Activated CD4-positive, alpha-beta T cell treated with anti-CD3 and anti-CD28 coated beads, Interleukin-2, amount 50 U/mL, for 24 hours (primary cell): ENCODE measurements around the gene SLC4A9.
"Not testable (repeated sequence)": the region's sequence is repeated elsewhere in the genome, so short reads cannot be mapped to it uniquely, and the experiment has no call there.

Source experiments
- DNase-seq, 2 donors: peaks; one replicate each; pipeline ENCODE4 v3.0.0-alpha.2; 2020; ENCODE audit warnings: low read depth in 1 of 2, low spot score in 1 of 2

SLC4A9 gene

GRCh38 chr5:140338908-140339307 lies 21.1 kb upstream of the SLC4A9 start:
- no peak for DNase-seq

DNA sequence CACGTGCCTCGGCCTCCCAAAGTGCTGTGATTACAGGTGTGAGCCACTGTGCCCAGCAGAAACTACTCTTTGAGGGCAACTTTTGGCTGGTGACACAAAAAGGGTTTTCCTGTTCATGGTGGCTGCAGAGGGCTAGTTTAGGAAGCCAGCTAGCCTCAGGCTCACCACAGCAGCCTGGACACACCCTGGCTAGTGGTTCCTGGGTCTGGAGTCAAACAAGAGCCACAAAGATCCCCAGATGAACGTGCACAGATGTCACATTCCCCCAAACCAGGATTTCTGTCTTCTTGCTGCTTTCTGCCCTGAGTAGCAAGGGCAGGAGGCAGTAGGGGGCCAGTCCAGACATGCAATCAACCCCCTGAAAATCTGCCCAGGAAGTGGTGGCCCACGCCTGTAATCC lies 20.4 kb upstream of the SLC4A9 start:
- DNase-seq: no peak

DNA sequence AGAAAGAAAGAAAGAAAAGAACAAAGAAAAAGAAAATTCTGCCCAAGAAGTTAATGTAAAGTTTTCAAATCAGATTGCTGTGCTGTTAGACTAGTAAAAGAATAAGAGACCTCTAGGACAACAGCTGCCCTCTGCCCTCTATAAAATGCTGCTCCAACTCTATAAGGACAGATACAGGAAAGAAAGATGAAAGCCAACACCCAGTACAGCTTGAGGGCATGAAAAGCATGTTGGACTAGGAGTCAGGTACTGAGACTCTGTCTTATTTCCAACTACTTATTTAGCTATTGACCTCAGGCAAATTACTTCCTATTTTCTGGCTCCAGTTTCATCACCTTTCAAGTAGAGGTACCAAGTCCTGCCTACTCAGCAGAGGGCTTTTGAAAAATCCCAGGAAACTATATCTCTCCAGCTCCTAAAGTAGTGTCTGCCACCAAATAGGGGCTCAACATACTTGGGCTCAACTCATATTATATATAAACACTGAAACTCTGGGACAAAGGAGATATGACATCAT lies 19.3 kb upstream of the SLC4A9 start:
- no peak for DNase-seq

DNA sequence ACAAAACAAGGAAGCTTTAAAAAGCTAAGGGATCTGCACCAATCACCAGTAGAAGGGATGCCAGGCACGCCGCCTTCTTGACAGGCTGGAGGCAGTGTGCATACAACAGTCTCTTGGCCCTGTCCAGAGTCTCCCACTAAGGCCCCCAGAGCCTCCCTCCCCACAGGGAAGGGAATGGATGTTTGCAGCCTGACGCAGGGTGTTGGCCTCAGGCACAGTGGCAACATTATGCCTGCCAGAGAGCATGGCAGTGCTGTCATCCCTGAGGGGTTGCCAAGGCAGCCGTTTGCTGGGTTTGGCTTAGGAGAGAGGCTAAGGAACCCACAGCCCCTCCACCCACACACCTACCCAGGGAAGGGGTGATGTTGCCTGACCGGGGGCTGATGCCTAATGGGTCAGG lies 18.4 kb upstream of the SLC4A9 start:
- no peak for DNase-seq

GRCh38 chr5:140342287-140342686 lies 17.7 kb upstream of the SLC4A9 start:
- no peak for DNase-seq

GRCh38 chr5:140342896-140343295 lies 17.1 kb upstream of the SLC4A9 start:
- DNase-seq: no peak

DNA sequence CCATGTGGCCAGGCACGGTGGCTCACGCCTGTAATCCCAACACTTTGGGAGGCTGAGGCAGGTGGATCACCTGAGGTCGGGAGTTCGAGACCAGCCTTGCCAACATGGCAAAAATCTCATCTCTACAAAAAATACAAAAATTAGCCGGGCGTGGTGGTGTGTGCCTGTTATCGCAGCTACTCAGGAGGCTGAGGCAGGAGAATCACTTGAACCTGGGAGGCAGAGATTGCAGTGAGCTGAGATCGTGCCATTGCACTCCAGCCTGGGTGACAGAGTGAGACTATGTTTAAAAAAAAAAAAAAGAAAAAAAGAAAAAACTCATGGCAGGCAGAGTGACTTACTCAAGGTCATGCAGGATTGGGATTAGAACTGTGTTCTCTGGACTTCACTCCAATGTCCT lies 16.1 kb upstream of the SLC4A9 start:
- not testable (repeated sequence) for DNase-seq

- no peak for DNase-seq
These were observed 15.1 kb upstream of the SLC4A9 start for GRCh38 chr5:140344683-140345423.

- DNase-seq: no peak
These were observed 14.1 kb upstream of the SLC4A9 start for GRCh38 chr5:140345919-140346347.

- peak; percentile 21 to 22 for DNase-seq
These were observed 13.4 kb upstream of the SLC4A9 start, which contains the start of gene HBEGF for GRCh38 chr5:140346348-140347221. HBEGF (minus strand) TSS chr5:140346603; CDS start chr5:140346328, 275 bp downstream.

- DNase-seq: no peak
These were observed 12.6 kb upstream of the SLC4A9 start for GRCh38 chr5:140347360-140347759.

GRCh38 chr5:140348104-140348503 lies 11.9 kb upstream of the SLC4A9 start:
- DNase-seq: no peak

DNA sequence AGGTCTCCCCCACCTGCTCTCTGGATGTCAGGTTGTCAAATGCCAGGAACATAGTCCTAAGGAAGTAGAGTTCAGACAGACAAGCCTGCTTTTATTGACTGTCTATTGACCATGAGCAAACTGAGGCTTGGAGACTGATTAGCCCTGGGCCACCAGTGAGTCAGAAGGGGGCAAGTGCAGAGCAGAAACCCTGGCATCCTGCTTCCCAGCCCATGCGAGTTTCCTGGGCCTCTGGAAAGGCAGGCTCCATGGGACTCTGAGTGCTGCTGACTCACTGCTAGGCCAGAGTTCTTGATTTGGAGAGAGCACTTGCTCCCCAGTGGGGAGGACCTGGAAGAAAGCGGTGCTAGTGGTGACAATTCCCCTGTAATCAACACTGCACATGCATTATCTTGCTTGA lies 10.8 kb upstream of the SLC4A9 start:
- no peak for DNase-seq

- peak in 1 of 2 donors; percentile 76 for DNase-seq
These were observed 8.2 kb upstream of the SLC4A9 start for GRCh38 chr5:140351609-140352334.

GRCh38 chr5:140355546-140355945 lies 4.4 kb upstream of the SLC4A9 start:
- DNase-seq: no peak

GRCh38 chr5:140356853-140357725 lies 2.9 kb upstream of the SLC4A9 start:
- DNase-seq: no peak

- DNase-seq: peak; percentile 53 to 71
These were observed 2.3 kb upstream of the SLC4A9 start for GRCh38 chr5:140357726-140358093.

DNA sequence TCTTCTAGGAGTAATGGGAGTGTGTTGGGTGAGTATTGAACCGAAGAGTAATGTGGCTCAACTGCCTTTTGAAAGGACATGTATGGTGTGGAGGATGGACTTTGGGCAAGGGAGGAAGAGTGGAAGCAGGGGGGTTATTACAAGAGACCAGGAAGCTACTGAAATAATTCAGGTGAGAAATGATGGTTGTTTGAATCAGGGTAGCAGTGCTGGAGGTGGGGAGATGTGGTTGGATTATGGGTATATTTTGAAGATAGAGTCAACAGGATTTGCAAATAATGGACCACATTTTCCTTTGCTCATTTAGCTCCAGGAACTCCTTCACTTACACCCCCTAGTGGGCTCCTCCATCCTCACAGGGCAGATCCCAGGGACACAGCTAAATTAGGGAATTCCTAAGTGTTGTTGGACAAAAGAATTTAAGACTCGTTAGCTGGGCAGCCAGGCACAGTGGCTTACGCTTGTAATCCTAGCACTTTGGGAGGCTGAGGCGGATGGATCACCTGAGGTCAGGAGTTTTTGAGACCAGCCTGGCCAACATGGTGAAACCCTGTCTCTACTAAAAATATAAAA lies 1.2 kb upstream of the SLC4A9 start:
- DNase-seq: no peak

- DNase-seq: no peak
These were observed 886 bp downstream of the SLC4A9 start for GRCh38 chr5:140360681-140361479.
